GM12892 (cell line): ENCODE data around the gene WDFY2.
A peak's percentile ranks its signal among the peaks of the same experiment; 100 is the strongest.

Experiments
- DNase-seq: peaks from one replicate; pipeline ENCODE4 v3.0.0; 2011; ENCODE audit not compliant: insufficient read length
- FAIRE-seq: peaks from 2 replicates; lab custom pipeline; 2011; peaks lifted over from hg19 to GRCh38; lab: Jason Lieb, UNC
- POLR2A ChIP-seq: IDR thresholded peaks from 2 replicates; pipeline ENCODE4 v1.6.1; 2011; ENCODE audit warnings: low read depth, low read length, control low read depth
- POLR2AphosphoS5 ChIP-seq: IDR thresholded peaks from 2 replicates; pipeline ENCODE4 v1.6.1; 2011; ENCODE audit warnings: low read depth, low read length, control low read depth
- TAF1 ChIP-seq: IDR thresholded peaks from 2 replicates; pipeline ENCODE4 v1.6.1; 2011; ENCODE audit warnings: low read depth, mild to moderate bottlenecking, control low read depth, low read length, borderline replicate concordance

Gene WDFY2

DNA sequence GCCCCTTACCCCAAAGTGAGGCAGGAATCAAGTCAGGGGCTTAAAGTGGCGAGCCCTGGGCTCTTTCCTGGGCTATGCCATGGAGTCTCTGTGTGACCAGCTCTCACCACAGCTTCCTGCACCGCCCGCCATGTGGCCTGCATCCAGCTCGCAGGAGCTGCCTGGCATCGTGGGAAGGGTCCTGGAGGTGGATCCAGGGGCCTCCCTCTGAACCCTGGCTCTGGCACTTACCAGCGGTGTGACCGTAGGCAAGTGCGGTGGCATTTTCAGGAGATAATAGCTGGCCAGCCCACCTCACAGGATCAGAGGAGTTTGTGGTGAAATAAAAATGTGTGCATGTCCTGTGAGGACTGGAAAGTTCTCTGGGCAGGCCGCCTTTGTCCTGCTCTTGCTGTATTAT lies 193.7 kb downstream of the WDFY2 start:
- DNase-seq (no peak), FAIRE-seq (no peak)
- TF ChIP-seq POLR2A, result no peak
- TF ChIP-seq POLR2AphosphoS5, result no peak
- TF ChIP-seq TAF1, result no peak

DNA sequence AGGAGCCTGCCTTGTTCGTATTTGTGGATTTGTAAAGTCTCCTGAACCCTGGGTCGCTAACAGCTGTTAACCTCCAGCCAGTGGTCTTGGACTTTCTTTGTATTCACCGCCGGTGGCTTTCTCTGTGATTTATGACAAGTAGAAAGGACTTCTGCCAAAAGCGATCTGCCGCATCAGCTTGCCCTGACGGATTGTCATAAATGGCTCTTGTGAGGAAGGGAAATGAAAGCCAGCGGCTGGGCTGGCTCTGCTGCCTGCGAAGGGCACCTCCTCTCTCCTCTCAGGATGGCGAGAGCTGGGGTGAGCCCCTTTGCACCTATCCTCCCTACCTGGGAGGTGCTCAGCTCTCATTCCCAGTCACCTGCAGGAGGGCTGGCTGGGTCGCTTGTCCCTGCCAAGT lies 194.1 kb downstream of the WDFY2 start:
- FAIRE-seq (no peak), DNase-seq (no peak)
- TF ChIP-seq TAF1, result no peak
- TF ChIP-seq POLR2A, result no peak
- no peak for TF ChIP-seq POLR2AphosphoS5

DNA sequence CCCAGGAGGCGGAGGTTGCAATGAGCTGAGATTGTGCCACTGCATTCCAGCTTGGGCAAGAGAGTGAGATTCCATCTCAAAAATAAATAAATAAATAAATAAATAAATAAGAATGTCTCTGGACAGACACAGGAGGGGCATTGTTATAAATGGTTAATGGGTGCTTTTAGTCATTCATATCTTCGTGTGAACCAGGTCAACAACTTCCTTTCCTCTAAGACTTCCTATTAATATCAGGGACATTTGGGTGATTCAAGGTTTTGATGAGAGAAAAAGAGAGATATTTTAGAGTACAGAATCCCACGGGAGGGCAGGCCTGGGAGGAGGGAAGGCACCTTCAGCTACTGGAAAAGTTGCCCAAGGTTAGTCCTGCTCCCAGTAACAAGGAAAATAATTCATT lies 195.8 kb downstream of the WDFY2 start:
- DNase-seq (no peak), FAIRE-seq (no peak)
- no peak for TF ChIP-seq POLR2AphosphoS5
- TF ChIP-seq POLR2A, result no peak
- TF ChIP-seq TAF1, result no peak

DNA sequence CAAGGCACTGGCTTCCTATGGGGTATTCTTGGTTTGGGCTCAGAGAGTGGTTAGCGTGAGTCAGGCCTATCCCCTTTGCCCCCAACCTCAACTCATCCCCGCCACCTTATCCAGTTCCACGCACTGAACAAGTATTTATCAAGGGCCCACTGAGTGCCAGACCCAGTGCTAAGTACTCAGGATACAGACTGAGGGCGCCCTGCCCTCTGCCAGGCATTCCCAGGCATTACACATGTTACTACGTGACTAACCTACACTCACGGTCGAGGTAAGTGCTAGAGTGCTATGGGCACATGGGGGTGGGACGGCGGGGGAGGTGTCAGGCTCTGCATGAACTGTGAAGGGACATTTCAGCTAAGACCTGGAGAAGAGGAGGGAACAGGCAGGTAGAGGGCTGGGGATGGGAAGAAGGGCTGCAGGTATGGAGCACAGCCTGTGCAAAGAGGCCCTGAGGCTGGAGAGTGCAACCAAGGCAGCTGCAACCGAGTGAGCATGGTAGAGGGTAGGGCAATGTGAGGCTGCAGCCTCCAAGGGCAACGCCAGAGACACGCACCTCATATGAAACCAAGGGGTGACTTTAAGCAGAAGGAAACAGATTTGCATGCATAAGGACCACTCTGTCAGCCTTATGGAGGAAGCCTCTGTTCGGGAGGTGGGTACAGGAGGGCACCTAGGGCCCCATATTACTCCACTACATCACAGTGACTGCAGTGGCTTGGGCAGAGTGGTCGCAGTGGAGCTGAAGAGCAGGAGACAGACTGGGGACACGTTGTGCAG lies 197.2 kb downstream of the WDFY2 start:
- TF ChIP-seq POLR2A, result no peak
- DNase-seq, result no peak
- peak; percentile 74 for FAIRE-seq

DNA sequence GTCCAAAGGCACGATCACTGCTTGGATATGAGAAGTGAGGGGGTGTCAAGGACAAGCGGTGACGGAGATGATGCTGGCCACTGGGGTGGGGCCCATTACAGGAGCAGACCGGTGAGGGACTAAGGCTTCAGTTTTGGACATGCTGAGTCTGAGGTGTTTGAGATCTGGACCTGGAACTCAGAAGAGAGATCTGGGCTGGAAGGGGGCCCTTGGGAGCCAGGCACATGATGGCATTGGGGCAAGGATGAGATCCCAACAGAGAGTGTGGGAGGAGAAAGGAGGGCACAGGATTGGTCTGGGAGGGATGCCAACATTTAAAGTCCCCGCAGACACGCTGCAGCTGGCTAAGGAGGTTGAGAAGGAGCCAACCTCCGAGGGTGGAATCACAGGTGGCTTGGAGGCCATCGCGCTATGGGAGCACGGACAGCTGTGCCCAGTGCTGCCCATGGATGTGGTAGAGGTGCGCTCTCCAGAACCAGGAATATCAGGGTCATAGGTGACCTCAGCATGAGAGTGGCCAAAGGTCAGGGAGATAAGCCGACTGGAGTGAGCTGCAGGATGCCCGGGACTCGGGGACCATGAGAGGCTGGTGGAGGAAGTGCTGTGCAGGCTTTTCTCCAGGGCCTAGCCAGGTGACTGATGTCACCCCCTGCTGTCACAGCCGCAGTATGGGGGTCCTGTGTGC lies 197.9 kb downstream of the WDFY2 start:
- TF ChIP-seq POLR2AphosphoS5 (no peak), TAF1 (no peak), POLR2A (no peak)
- FAIRE-seq (no peak), DNase-seq (no peak)

- no peak for FAIRE-seq
- no peak for DNase-seq
- TF ChIP-seq TAF1, result no peak
- no peak for TF ChIP-seq POLR2AphosphoS5
- no peak for TF ChIP-seq POLR2A
Measured at GRCh38 chr13:51783428-51784094, 199.3 kb downstream of the WDFY2 start.

DNA sequence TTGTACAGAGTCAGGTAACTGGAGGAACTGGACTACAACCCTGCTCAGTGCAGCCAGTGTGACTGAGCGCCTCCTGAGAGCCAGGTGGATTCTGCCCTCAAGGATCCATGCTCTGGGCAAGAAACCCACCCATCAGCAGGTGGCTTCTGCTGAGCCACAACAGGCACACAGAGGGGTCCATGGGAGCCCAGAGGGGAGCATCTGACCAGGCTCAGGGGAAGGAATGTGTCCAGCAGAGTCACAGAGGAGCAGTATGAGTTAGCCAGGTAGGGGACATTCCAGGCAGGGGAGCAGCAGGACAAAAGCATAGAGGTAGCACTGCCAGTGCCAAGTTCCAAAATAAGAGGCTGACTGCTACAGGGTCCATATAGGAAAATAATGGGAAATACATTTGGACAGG lies 199.8 kb downstream of the WDFY2 start:
- TF ChIP-seq POLR2A (no peak), POLR2AphosphoS5 (no peak), TAF1 (no peak)
- DNase-seq, result no peak
- FAIRE-seq, result no peak

GRCh38 chr13:51785712-51786424 lies 201.6 kb downstream of the WDFY2 start:
- DNase-seq, result no peak
- FAIRE-seq, result no peak
- TF ChIP-seq TAF1 (no peak), POLR2AphosphoS5 (no peak), POLR2A (no peak)

DNA sequence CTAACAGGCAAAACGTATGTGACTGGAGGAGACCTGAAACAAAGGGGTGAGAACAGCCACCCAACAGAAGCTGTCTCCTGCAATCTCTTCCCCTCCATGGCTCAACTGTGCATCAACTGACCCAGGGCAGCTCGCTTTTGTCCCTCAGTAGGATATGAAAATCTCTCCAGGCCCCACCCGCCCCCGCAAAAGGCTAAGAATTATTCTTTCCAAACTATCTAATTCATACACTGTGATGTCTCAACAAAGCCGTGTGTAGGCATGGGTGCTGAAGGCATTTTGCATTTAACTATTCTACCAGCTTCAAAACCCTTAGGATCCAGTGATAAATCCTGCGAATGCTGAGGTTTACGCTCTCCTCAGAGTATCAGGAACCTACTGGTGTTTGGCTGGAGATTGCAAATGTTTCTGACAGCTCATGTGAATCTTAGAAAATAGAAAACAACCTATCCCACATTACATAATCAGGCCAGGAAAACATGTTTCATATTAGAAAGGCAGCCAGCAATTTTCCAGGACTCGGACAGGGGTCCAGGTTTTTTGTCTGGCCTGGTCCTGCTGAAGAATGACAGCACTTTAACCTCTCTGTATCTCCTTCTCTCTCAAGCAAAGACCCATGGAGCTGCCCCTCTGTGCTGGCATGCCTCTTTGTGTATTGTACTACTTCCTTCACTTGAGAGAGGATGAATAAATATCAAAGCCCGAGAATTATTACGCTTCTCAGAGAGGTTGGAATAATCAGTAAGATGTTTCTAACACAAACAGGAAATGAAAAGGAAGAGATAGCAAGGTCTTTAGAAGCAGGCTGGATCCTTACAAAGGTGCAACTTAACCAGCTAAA lies 202.4 kb downstream of the WDFY2 start:
- FAIRE-seq, result no peak
- no peak for DNase-seq
- TF ChIP-seq POLR2AphosphoS5 (no peak), TAF1 (no peak), POLR2A (no peak)

GRCh38 chr13:51793570-51794271 lies 209.5 kb downstream of the WDFY2 start:
- no peak for DNase-seq
- FAIRE-seq, result peak; percentile 91
- TF ChIP-seq POLR2A (peak; percentile 14; the same call in 1 of the 2 replicates), POLR2AphosphoS5 (0 out of 2 replicates have a peak, but pooled peaks have one; percentile 25), TAF1 (no peak)
